Non-pigmented ciliary epithelial cell (primary cell): ENCODE measurements around the gene TRPM3.

Experiments
- DNase-seq: peaks from one replicate; pipeline ENCODE4 v3.0.0-alpha.2; 2010; ENCODE audit warnings: low read depth

Gene TRPM3

DNA sequence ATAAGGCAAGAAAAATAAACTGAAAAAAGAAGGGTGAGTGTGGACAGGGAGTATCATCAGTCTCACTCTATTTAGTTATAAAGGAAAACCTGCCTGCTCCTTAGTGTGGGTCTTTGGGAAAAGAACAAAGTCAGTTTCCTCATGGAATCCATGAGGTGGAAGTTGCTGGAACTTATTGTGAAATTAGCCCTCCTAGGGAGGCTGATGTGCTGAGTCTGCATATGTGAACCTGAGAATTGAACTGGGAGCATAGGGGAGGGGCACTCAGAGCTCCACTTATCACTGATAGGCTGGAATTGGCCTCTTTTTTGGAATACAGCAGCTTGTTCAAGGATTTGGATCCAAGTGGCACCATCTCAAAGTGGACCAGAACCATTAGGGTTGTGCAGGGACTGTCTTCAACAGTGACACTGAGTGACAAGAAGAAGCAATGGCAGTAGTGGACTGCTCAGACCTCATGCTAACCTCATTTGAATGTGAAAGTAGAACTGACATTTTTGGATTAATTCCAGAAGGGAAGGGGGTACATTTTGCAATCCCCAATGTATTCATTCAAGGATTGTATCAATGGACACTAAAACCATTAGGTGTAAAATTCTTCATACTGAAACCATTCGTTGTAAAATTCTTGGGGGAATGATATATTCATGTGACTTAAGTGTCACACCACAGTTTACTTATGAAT is 603.4 kb downstream of the TRPM3 start:
- DNase-seq: no peak

DNA sequence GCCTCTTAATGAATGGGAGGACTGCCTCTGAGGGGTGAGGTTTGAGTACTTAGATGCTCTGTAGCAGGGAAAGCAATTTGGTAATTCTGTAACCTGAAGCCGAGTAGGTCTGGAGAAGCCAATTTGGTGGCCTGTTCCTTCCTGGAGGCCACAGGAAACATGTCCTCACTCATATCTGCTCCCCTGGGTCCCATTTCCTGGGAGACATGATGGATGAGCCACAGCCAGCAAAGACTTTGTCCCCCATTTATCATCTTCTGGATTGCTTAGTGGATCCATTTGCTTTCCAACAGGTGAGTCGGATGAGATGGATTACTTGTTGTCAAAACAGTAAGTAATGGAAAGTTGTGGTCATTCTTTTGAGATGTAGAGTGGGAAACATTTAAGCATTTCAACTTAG is 607.1 kb downstream of the TRPM3 start:
- DNase-seq: no peak

- no peak for DNase-seq
Measured at GRCh38 chr9:70511858-70512257, 609.6 kb downstream of the TRPM3 start.

- no peak for DNase-seq
Measured at GRCh38 chr9:70510157-70510770, 611.2 kb downstream of the TRPM3 start.

DNA sequence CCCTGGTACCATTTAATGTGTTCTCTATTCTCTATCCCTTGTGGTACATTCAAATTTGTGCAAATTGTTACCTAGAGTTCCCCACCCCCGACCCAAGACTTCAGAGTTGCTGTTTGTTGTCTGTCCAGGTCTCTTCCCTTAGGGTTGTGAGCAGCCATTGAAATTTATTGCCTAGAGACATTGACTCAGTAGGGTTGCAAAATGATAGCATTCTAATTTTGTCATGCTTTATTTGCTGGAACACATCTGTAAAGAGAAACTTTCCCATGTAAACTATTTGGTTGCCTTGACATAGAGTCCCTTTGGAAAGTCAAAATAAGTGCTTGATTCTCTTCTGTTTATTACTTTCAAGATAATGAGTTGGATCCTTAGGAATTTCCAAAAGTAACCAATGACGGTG is 615.3 kb downstream of the TRPM3 start:
- no peak for DNase-seq

DNA sequence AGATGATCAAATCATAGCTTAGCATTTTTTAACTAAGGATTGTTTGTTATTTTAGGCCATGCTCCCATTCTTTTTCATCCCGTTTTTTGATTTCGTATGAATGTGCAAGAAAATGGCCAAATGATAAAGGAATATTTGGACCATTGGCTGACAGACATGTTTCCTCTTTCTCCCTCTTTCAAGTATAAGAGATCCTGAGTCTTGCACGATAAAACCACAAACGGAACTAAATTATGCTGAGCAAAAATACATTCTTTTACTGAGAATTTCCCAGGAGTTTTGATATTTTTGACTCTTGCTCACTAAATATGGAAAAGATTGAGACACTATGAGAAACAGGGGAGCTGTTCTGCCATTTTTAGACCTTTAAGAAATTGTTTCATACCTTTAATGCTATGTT is 616.6 kb downstream of the TRPM3 start:
- no peak for DNase-seq

- DNase-seq: no peak
Measured at GRCh38 chr9:70502690-70503089, 618.7 kb downstream of the TRPM3 start.

- DNase-seq: no peak
Measured at GRCh38 chr9:70500793-70501192, 620.6 kb downstream of the TRPM3 start.

DNA sequence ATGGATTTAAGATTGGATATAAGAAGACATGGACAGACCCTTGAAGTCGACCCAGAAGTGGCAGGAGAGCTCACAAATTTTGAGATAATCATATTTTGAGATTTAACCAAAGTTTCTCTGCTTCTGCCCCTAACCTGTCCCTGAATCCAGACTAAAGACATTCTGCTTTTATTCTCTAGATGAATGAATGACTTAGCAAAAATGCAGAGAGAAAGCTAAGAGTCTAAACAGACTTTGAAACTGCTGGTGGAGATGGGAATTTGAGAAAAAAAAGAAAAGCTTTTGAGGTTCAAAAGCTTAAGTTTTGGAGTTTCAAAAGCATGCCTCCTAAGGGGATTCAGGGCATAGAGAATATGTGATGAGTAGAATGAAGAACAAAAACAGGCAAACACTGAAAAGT is 621.8 kb downstream of the TRPM3 start:
- DNase-seq: no peak

DNA sequence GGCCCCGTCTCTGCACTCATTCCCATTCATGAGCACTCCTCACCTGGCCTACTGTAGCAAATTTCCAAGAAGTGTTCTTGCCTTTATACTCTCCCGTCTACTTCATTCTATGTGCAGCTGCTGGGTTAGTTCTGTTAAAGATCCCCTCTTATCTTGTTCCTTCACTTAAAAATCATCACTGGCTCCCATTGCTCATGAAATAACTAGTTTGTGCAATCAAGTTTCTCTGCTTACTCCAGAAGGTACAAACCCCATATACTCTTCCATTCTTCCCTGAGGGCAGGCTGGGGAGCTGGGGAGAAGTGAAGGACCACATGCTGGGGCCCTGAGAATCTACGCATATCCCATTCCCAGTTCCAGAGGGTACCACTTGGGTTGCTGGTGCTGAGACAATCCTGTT is 622.6 kb downstream of the TRPM3 start:
- no peak for DNase-seq

DNA sequence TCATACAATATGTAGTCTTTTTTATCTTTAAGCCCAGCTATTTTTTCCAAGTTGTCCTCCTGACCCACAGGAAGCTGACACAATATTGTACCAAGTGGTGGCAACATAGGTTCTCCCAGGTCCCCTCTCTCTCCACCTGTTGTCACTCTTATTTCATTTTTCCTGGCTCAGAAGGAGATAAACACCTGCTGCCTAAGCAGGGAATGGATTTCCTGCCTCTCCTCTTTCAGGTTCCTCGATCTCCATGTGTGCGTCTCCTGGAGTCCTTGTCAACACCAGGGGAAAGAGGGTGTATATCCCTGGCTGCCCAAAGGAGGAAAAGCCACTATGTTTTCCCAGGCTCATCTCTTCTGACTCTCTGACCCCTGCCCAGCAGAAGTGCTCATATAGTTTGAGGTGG is 625.2 kb downstream of the TRPM3 start:
- no peak for DNase-seq

- DNase-seq: no peak
Measured at GRCh38 chr9:70495514-70495913, 625.9 kb downstream of the TRPM3 start.

DNA sequence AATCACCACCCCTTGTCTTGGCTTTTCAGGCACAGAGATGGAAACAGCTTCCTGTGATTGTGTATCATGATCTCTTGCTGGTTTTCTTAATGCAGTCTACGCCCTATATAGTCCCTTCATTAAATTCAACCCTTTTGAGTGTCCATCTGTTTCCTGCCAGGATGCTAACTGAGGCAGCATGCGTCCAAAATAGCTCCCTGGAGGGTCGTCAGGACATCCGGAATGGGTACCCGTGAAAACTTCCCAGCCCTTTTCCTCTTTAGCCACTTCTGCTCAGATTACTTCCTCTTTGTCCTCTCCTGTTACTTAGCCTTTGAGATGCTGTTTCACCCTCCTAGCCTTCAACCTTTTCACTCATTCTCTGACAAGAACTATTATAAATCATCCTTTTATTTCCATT is 627.2 kb downstream of the TRPM3 start:
- no peak for DNase-seq

- no peak for DNase-seq
Measured at GRCh38 chr9:70493029-70493428, 628.4 kb downstream of the TRPM3 start.

GRCh38 chr9:70492319-70492777 is 629.1 kb downstream of the TRPM3 start:
- DNase-seq: no peak

DNA sequence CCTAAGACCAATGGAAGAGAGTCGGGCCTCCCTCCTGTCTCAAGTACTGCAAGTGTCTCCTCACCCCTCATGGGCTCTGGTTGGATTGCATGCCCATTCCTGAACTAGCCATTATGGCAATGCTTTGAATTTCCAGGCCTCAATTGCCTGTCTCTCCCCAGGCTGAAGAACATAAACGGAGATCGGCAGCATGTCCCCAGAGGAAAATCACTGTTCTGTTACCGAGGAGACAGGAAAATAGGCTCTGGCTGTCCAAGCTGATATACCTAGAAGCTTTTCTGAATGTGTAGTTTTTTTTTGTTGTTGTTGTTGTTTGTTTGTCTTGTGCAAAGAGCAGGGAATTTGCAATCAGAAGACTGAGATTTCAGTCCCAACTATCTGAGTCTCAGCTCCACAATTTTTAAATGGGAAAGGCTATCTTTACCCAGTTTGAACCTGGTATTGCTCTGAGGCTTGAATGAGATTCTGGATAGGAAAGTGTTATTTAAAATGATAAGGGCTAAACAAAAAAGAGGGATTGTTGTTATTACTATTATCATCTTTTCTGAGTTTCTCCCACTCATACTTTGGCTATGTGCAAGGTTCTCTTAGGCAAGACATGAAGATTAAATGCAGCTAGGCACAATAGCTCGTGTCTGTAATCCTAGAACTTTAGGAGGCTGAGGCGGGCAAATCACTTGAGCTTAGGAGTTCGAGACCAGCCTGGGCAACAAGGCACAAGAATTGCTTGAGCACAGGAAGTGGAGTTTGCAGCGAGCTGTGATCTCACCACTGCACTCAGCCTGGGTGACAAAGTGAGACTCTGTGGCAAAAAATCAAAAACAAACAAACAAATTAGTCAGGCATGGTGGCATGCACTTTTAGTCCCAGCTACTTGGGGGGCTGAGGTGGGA is 629.7 kb downstream of the TRPM3 start:
- no peak for DNase-seq

DNA sequence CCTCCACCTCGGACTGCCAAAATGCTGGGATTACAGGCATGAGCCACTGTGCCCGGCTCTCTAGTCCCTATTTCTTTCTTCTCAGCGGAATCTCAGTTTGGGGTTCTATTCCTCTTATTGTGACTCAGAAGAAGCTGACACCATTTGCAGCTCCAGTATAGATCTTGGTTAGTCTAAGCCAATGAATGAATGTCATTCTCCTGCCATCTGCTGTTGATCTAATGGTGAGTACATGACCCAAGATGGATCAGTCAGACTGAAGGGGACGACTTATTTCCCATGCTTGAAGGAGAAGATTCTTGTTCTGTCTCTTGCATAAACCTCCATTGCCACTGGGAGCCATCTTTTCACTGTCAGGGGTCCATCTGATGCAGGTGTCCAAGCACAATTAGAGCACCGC is 630.9 kb downstream of the TRPM3 start:
- DNase-seq: no peak

GRCh38 chr9:70488793-70489105 is 632.7 kb downstream of the TRPM3 start:
- DNase-seq: no peak

GRCh38 chr9:70488098-70488792 is 633.2 kb downstream of the TRPM3 start:
- no peak for DNase-seq

DNA sequence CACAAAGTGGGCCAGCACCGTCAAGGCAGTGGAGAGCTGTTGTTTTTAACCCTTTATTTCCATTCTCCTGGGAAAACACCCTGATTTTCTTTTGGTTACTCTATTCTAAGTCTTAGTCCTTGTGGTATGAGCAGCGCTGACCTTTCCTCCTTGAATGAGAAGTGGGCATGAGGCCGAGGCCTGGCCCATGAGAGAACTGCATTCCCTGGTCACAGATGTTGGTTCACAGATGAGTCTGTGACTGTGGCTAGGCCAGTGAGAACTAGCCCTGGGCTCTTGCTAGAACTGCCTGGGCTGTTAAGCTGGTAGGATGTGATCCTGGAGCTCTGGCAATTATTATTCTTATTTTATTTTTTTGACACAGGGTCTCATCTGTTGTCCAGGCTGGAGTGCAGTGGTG is 635.3 kb downstream of the TRPM3 start:
- DNase-seq: no peak

DNA sequence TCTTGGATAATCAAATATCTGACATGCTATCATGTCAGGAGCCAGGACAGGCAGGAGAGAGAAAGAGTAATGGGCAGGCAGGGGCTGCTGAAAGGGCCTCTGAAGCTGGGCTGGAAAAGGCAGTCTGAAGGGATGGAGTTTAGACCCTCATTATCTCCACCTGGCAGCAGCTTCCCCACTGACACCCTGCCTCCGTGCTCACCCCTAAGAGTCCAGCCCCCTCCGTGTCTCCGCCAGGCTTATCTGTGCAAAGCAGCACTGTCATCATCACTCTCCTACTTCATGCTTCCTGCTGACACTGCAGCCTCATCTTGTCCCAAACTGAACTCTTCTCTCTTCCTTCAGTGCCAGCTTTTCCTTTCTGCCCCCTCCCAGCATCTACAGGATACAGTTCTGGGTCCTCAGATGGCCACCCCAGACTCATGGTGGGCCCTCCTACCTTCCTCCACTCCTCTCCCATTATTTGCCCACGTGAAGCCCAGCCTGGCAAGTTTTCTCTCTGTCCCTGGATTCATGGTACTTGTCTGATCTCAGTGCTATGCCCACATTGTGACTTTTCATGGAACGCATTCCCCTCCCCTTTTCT is 636.1 kb downstream of the TRPM3 start:
- no peak for DNase-seq
